K562 (cell line): Measurements from ENCODE around the gene BLZF1. TPM values are rescaled to one million over a fixed set of nuclear protein-coding genes. Genes with fewer than 3 reads are reported as not detected.
A peak's percentile ranks its signal among the peaks of the same experiment; 100 is the strongest.

Experiments
- ATAC-seq: fragments of 200-7000 bp; cut with Tn5 transposase; 3 replicates; pipeline ENCODE4 v1.9.1; 2020; ENCODE audit warnings: moderate library complexity
- BruUV-seq: library from RNA; stranded (reverse); fragments of 400-500 nt; replicated peaks from 2 replicates; lab custom pipeline; 2021; lab: Mats Ljungman, UMichigan
- CTCF ChIA-PET: fragments of 300-600 bp; formaldehyde crosslinking; extraction: SDS; loops from one replicate; lab custom pipeline; 2021; ENCODE audit warnings: low intra/inter-chr PET ratio; lab: Yijun Ruan, JAX
- POLR2A ChIA-PET: fragments of 300-600, 350-650 bp; sonication (Branson Sonifier 250); formaldehyde crosslinking; extraction: SDS; loops from one replicate; lab custom pipeline; 2021; ENCODE audit warnings: antibody characterized with exemption, inconsistent platforms; lab: Yijun Ruan, JAX
- DNase-seq, 4 experiments: peaks; one replicate each; pipeline versions ENCODE4 v3.0.0 to v3.0.0-alpha.2; 2011 to 2018; ENCODE audit warnings: low spot score in 3 of 4, mixed read lengths in 3 of 4; ENCODE audit errors: extremely low read depth in 1 of 4
- FAIRE-seq: peaks from 2 replicates; lab custom pipeline; 2011; peaks lifted over from hg19 to GRCh38; lab: Jason Lieb, UNC
- H2AFZ ChIP-seq: 2 replicates; pipeline ENCODE4 v1.6.0; 2011; ENCODE audit warnings: low read depth, low read length, control low read depth, inconsistent platforms
- H3K27ac ChIP-seq: fragments of 200-600 bp; 3 replicates; pipeline ENCODE4 v1.8.0; 2011; ENCODE audit warnings: low read depth, mild to moderate bottlenecking, control low read depth, inconsistent platforms, low read length, moderate library complexity, mixed read lengths; ENCODE audit errors: extremely low read depth
- H3K27me3 ChIP-seq, 2 experiments: fragments of 300-600 bp in 1 of 2; 2 replicates in 1 of 2; 3 replicates in 1 of 2; pipeline versions ENCODE4 v1.6.0 to v1.8.0; 2011; ENCODE audit warnings: inconsistent platforms in 2 of 2, low read length in 2 of 2, mild to moderate bottlenecking in 1 of 2, mixed read lengths in 1 of 2, moderate library complexity in 1 of 2; ENCODE audit not compliant: control insufficient read depth in 2 of 2, insufficient read depth in 2 of 2
- H3K36me3 ChIP-seq: fragments of 300-600 bp; 3 replicates; pipeline ENCODE4 v1.8.0; 2011; ENCODE audit warnings: mild to moderate bottlenecking, low read length, inconsistent platforms; ENCODE audit not compliant: control insufficient read depth, insufficient read depth
- H3K4me1 ChIP-seq, 2 experiments: fragments of 200-600 bp in 1 of 2; replicated peaks in 1 of 2; 2 replicates in 1 of 2; 3 replicates in 1 of 2; pipeline versions ENCODE4 v1.5.1 to v1.8.0; 2011; ENCODE audit warnings: inconsistent platforms in 2 of 2, low read length in 2 of 2, mild to moderate bottlenecking in 1 of 2, mixed read lengths in 1 of 2, moderate library complexity in 1 of 2; ENCODE audit not compliant: control insufficient read depth in 2 of 2, insufficient read depth in 2 of 2
- H3K4me2 ChIP-seq: 2 replicates; pipeline ENCODE4 v1.6.1; 2011; ENCODE audit warnings: low read length, control low read depth, inconsistent platforms, mixed read lengths; ENCODE audit not compliant: insufficient read depth
- H3K4me3 ChIP-seq: fragments of 200-600 bp; sonication (generic), shearing (Covaris generic); 2 replicates; pipeline ENCODE4 v1.5.1; 2016; ENCODE audit warnings: control low read depth, inconsistent platforms
- H3K79me2 ChIP-seq: fragments of 200-600 bp; 3 replicates; pipeline ENCODE4 v1.8.0; 2011; ENCODE audit warnings: low read length, inconsistent platforms; ENCODE audit not compliant: control insufficient read depth, insufficient read depth
- H3K9ac ChIP-seq, 2 experiments: 2 replicates each; pipeline versions ENCODE4 v1.6.0 to v1.6.1; 2011; ENCODE audit warnings: low read depth in 2 of 2, low read length in 2 of 2, control low read depth in 1 of 2, inconsistent platforms in 1 of 2, mild to moderate bottlenecking in 1 of 2, mixed read lengths in 1 of 2; ENCODE audit not compliant: insufficient read depth in 1 of 2
- H3K9me1 ChIP-seq: one replicate; pipeline ENCODE4 v1.6.0; 2011; ENCODE audit warnings: inconsistent platforms, mild to moderate bottlenecking, low read length, moderate library complexity; ENCODE audit not compliant: control insufficient read depth, insufficient read depth
- H3K9me3 ChIP-seq: replicated peaks from 2 replicates; pipeline ENCODE4 v1.5.1; 2011; ENCODE audit warnings: low read depth, low read length, inconsistent platforms; ENCODE audit not compliant: control insufficient read depth, insufficient read depth
- H4K20me1 ChIP-seq: replicated peaks from 2 replicates; pipeline ENCODE4 v1.6.1; 2011; ENCODE audit warnings: low read length, inconsistent platforms, mixed read lengths; ENCODE audit not compliant: control insufficient read depth, insufficient read depth
- CEBPB ChIP-seq: fragments of 450-650 bp; IDR thresholded peaks from 2 replicates; pipeline ENCODE4 v1.6.1; 2016; ENCODE audit warnings: missing genetic modification characterization, missing compliant biosample characterization
- CEBPG ChIP-seq, 3 experiments: fragments of 200-800 bp in 1 of 3; sonication (Bioruptor generic) in 1 of 3; sonication (generic) in 1 of 3; formaldehyde crosslinking in 1 of 3; IDR thresholded peaks in 2 of 3; conservative IDR thresholded peaks in 1 of 3; 2 replicates each; pipeline versions ENCODE4 v1.6.1 to v1.8.0; 2016 to 2022; ENCODE audit warnings: missing compliant biosample characterization in 2 of 3, missing genetic modification characterization in 2 of 3, mild to moderate bottlenecking in 1 of 3, missing genetic modification reagents in 1 of 3
- MIER1 ChIP-seq: fragments of 450-650 bp; IDR thresholded peaks from 2 replicates; pipeline ENCODE4 v1.6.1; 2016; ENCODE audit warnings: antibody characterized with exemption, mild to moderate bottlenecking, low read depth
- ZNF24 ChIP-seq: fragments of 450-650 bp; IDR thresholded peaks from 2 replicates; pipeline ENCODE4 v1.6.1; 2016
- ZNF740 ChIP-seq, 3 experiments: fragments of 200-800 bp in 1 of 3; sonication (Bioruptor generic) in 1 of 3; sonication (generic) in 1 of 3; formaldehyde crosslinking in 1 of 3; IDR thresholded peaks; 2 replicates each; pipeline versions ENCODE4 v1.6.1 to v1.8.0; 2016 to 2022; ENCODE audit warnings: mild to moderate bottlenecking in 2 of 3, missing compliant biosample characterization in 2 of 3, missing genetic modification characterization in 2 of 3, missing genetic modification reagents in 1 of 3
- ZNF778 ChIP-seq: fragments of 450-650 bp; formaldehyde crosslinking; IDR thresholded peaks from 2 replicates; pipeline ENCODE4 v1.4.0; 2020; ENCODE audit warnings: mild to moderate bottlenecking, moderate library complexity
- WGBS: fragments of 100-300 bp; shearing (Covaris generic); methylation state at CpG from one replicate; pipeline ENCODE4 v1.1.6; 2016; ENCODE audit warnings: low coverage, mixed read lengths; ENCODE audit not compliant: insufficient coverage; ENCODE audit errors: missing lambda C conversion rate; 5-methylcytosine and 5-hydroxymethylcytosine counted together
- in situ Hi-C: fragments of 300-500 bp; cut with MboI; formaldehyde crosslinking; loops from 4 replicates; pipeline ENCODE4 v1.15.0; 2018; ENCODE audit warnings: inconsistent platforms, mixed read lengths
- intact Hi-C: fragments of 100-400 bp; cut with micrococcal nuclease; formaldehyde crosslinking; loops from 2 replicates; pipeline ENCODE4 v1.14.2; 2022
- polyA plus RNA-seq, 8 experiments: library from polyadenylated mRNA; depleted of rRNA in 4 of 8; stranded (reverse) in 5 of 8; unstranded in 3 of 8; fragments of >200 nt; fragmentation: Nextera tagmentation in 2 of 8; fragmentation: Illumina TruSeq in 1 of 8; extraction: Ambion mirVana in 2 of 8; extraction: Trizol in 1 of 8; gene quantifications; 2 replicates each; pipeline versions ENCODE4 v1.2.1 to v1.2.3, GENCODE V29; 2011 to 2014; ENCODE audit warnings: inconsistent platforms in 1 of 8, missing spikeins in 1 of 8
- total RNA-seq, 7 experiments: library from RNA; depleted of rRNA in 6 of 7; stranded (reverse); fragments of >200 nt in 6 of 7; fragmentation: Illumina TruSeq in 2 of 7; extraction: Trizol in 2 of 7; gene quantifications; 2 replicates each; pipeline versions ENCODE4 v1.2.1 to v1.2.3, GENCODE V29; 2011 to 2021; ENCODE audit warnings: low replicate concordance in 1 of 7

Gene BLZF1
- total and polyA plus RNA-seq, 9 of the 15 experiments (the other 6 are each of a cell fraction or from before 2014, with no cell fraction given): 20.5 to 32.8 (median 25.3) TPM

- in situ Hi-C loops (no loop called here), intact Hi-C loops (no loop called here)
- ChIA-PET POLR2A (no interaction called here), CTCF (no interaction called here)
- WGBS: 5% methylated on average over 2 of the region's 2 CpGs
- Histone ChIP-seq H3K9ac (no peak overlapping the region), H4K20me1 (no peaks in the 10 kb centered on the region), H3K4me2 (no peak overlapping the region), H3K79me2 (no peaks in the 10 kb centered on the region), H3K9me1 (no peaks in the 10 kb centered on the region), H3K36me3 (no peaks in the 10 kb centered on the region), H3K27ac (no peak overlapping the region), H3K4me3 (no peak overlapping the region), H3K4me1 (no peaks in the 10 kb centered on the region), H2AFZ (no peak overlapping the region), H3K27me3 (no peaks in the 10 kb centered on the region), H3K9me3 (no peaks in the 10 kb centered on the region)
- DNase-seq (no peak), ATAC-seq (no peak), FAIRE-seq (no peak)
- no TSS peak for BruUV-seq
- TF ChIP-seq ZNF24: no peak
- TF ChIP-seq CEBPG (CRISPR knock-in tag; IDR thresholded peaks at IDR 0.05): no peak
- TF ChIP-seq CEBPG (tag; conservative IDR thresholded peaks at IDR 0.05 in 1 of 2, IDR thresholded peaks at IDR 0.05 in 1 of 2): peak; percentile 56 to 86; a peak in 3 of 4 replicates
- TF ChIP-seq MIER1: no peak
- peak; percentile 49 for TF ChIP-seq CEBPB (tag)
- no peak for TF ChIP-seq ZNF740 (CRISPR knock-in tag; IDR thresholded peaks at IDR 0.05)
- no peak for TF ChIP-seq ZNF740 (tag; IDR thresholded peaks at IDR 0.05)
- TF ChIP-seq ZNF778 (CRISPR knock-in tag): no peak
These were observed 47.0 kb downstream of the BLZF1 start for GRCh38 chr1:169414952-169415351.
